Psoas muscle (tissue), 8 donors: ENCODE data around the gene PSMB9. TPM values are rescaled to one million over a fixed set of nuclear protein-coding genes. Genes with fewer than 3 reads are reported as not detected.
"Not testable (repeated sequence)": the region's sequence is repeated elsewhere in the genome, so short reads cannot be mapped to it uniquely, and the experiment has no call there.

Experiments used
- ATAC-seq, 4 donors: fragments of 200-7000 bp; cut with Tn5 transposase; one replicate each; pipeline ENCODE4 v1.9.1; 2020; ENCODE audit warnings: moderate library complexity in 3 of 4, mild to moderate bottlenecking in 2 of 4
- DNase-seq, 2 donors: peaks; one replicate each; pipeline ENCODE4 v3.0.0-alpha.2; 2020
- H3K27ac ChIP-seq: fragments of 200-600 bp; one replicate; pipeline ENCODE4 v1.8.0; 2022
- H3K27me3 ChIP-seq, 3 donors: fragments of 200-600 bp in 1 of 3; one replicate each; pipeline versions ENCODE4 v1.6.1 to v1.8.0; 2013 to 2022; ENCODE audit warnings: low read length in 2 of 3, mild to moderate bottlenecking in 2 of 3, moderate library complexity in 1 of 3; ENCODE audit not compliant: insufficient read depth in 3 of 3
- H3K36me3 ChIP-seq, 2 donors: fragments of 200-600 bp in 1 of 2; one replicate each; pipeline versions ENCODE4 v1.6.1 to v1.8.0; 2013 to 2022; ENCODE audit warnings: low read depth in 1 of 2, mild to moderate bottlenecking in 1 of 2, moderate library complexity in 1 of 2; ENCODE audit not compliant: insufficient read depth in 1 of 2
- H3K4me1 ChIP-seq: fragments of 200-600 bp; one replicate; pipeline ENCODE4 v1.8.0; 2022
- H3K4me3 ChIP-seq: fragments of 200-600 bp; one replicate; pipeline ENCODE4 v1.8.0; 2022; ENCODE audit warnings: mild to moderate bottlenecking
- H3K9me3 ChIP-seq: fragments of 200-600 bp; one replicate; pipeline ENCODE4 v1.8.0; 2022
- CTCF ChIP-seq: fragments of 200-600 bp; IDR thresholded peaks from one replicate; pipeline ENCODE4 v1.8.0; 2022; ENCODE audit warnings: antibody characterized with exemption
- WGBS, 3 donors: extraction: QIAGEN DNeasy Blood & Tissue Kit; methylation state at CpG; one replicate each; pipeline versions ENCODE4 v1.1.6 to v1.1.7; 2013; 5-methylcytosine and 5-hydroxymethylcytosine counted together
- intact Hi-C, 2 donors: fragments of 100-400 bp; cut with DNase I; formaldehyde crosslinking; loops; one replicate each; pipeline versions ENCODE4 v1.11.0 to v1.14.2; 2022
- polyA plus RNA-seq, 3 donors: library from polyadenylated mRNA; stranded (reverse); fragments of 200-250 nt; gene quantifications; one replicate each; pipeline ENCODE4 v1.2.3, GENCODE V29; 2013
- total RNA-seq, 4 donors: library from RNA; stranded (reverse); fragmentation: NEBNext Ultra II Directional in 2 of 4; extraction: Animal tissue kit (Norgen Biotek cat#: 25700) in 2 of 4; gene quantifications; one replicate each; pipeline versions ENCODE4 v1.2.1 to v1.2.4, GENCODE V29; 2021 to 2023
- donor health status: healthy with polysubstance abuse.
- donor health status: DM: no; HTN: no; CAD: no; lungs with moderate emphysema.
- donor health status: Bipolar disorder and iron deficiency.
- donor health status: healthy.
- donor health status: DM: yes; HTN: yes; CAD: no.
- donor health status: DM: no; HTN: no; CAD: no.
- donor health status: DM: no; HTN: no; CAD: no.
- donor health status: DM: yes; HTN: yes; CAD: no.

The PSMB9 gene
- total and polyA plus RNA-seq, 7 donors = 6.6 to 18.0 (median 10.1) TPM

GRCh38 chr6:32879691-32880090 lies 25.7 kb downstream of the PSMB9 start:
- WGBS, 3 donors = 46 to 55% (median 50%) methylated on average over 35 of the region's 35 CpGs
- ATAC-seq (no peak), DNase-seq (peak in 1 of 2 donors; percentile 53)
- H3K4me3 ChIP-seq = no peak overlapping the region
- no peak overlapping the region for H3K27ac ChIP-seq
- H3K4me1 ChIP-seq = no peaks in the 10 kb centered on the region
- intact Hi-C loops = loop anchor here in 1 of 2 donors (10.0 kb wide), 1 partner anchor 175 kb away; no protein-coding TSS in a partner anchor
- no peak for TF ChIP-seq CTCF
- no peaks in the 10 kb centered on the region for H3K27me3 ChIP-seq
- H3K9me3 ChIP-seq = no peaks in the 10 kb centered on the region
- H3K36me3 ChIP-seq = no peaks in the 10 kb centered on the region

GRCh38 chr6:32880962-32881361 lies 27.0 kb downstream of the PSMB9 start:
- 65 to 84% (median 76%) methylated on average over 3 of the region's 3 CpGs for WGBS, 3 donors
- not testable (repeated sequence) for H3K4me3 ChIP-seq

GRCh38 chr6:32882879-32883250 lies 28.9 kb downstream of the PSMB9 start:
- no peaks in the 10 kb centered on the region for H3K9me3 ChIP-seq
- no peaks in the 10 kb centered on the region for H3K27me3 ChIP-seq
- H3K4me3 ChIP-seq = no peak overlapping the region
- no peak overlapping the region for H3K27ac ChIP-seq
- no peak for TF ChIP-seq CTCF
- H3K4me1 ChIP-seq = no peaks in the 10 kb centered on the region
- intact Hi-C loops = no loop called here
- DNase-seq (no peak), ATAC-seq (no peak)
- H3K36me3 ChIP-seq = no peaks in the 10 kb centered on the region
- 0 to 40% (median 38%) methylated on average over 1 of the region's 1 CpG for WGBS, 3 donors

More at GRCh38 chr6:32880962-32881361, 27.0 kb downstream of the PSMB9 start:
- H3K9me3 ChIP-seq, ATAC-seq, H3K27ac ChIP-seq, DNase-seq, H3K36me3 ChIP-seq, intact Hi-C loops, H3K4me1 ChIP-seq, H3K27me3 ChIP-seq: not testable (repeated sequence)

GRCh38 chr6:32883789-32884188 lies 29.8 kb downstream of the PSMB9 start:
- H3K36me3 ChIP-seq = no peaks in the 10 kb centered on the region
- no peak overlapping the region for H3K4me3 ChIP-seq
- no peaks in the 10 kb centered on the region for H3K27me3 ChIP-seq
- no peak for TF ChIP-seq CTCF
- no peaks in the 10 kb centered on the region for H3K9me3 ChIP-seq
- DNase-seq (peak; percentile 31 to 58), ATAC-seq (peak; percentile 71 to 87 (median 80))
- H3K27ac ChIP-seq = no peak overlapping the region
- WGBS, 3 donors = 2 to 6% (median 6%) methylated on average over 5 of the region's 5 CpGs
- H3K4me1 ChIP-seq = no peaks in the 10 kb centered on the region
- intact Hi-C loops = no loop called here

- Histone ChIP-seq H3K4me3 (no peak overlapping the region), H3K9me3 (no peaks in the 10 kb centered on the region), H3K27me3 (no peaks in the 10 kb centered on the region), H3K27ac (no peak overlapping the region), H3K36me3 (no peaks in the 10 kb centered on the region), H3K4me1 (no peaks in the 10 kb centered on the region)
- DNase-seq = no peak
- intact Hi-C loops = loop anchor here (2.0 to 5.0 kb wide), 4 partner anchors 47 to 99 kb away; partner anchors contain the start of gene HLA-DMA (in 1 of the 2)
- WGBS, 3 donors = 49 to 53% (median 49%) methylated on average over 4 of the region's 4 CpGs
- peak; percentile 62 to 78 (median 66) for ATAC-seq
- TF ChIP-seq CTCF = peak; percentile 71
Observed at GRCh38 chr6:32885698-32886286, 31.8 kb downstream of the PSMB9 start.
